IPS DF 19.7 (cell line): ENCODE measurements around the gene COMMD4.
"Not testable (repeated sequence)": the region's sequence is repeated elsewhere in the genome, so short reads cannot be mapped to it uniquely, and the experiment has no call there.

Experiments
- DNase-seq: peaks from one replicate; pipeline ENCODE4 v3.0.0-alpha.2; 2013; ENCODE audit warnings: low read depth, low spot score

COMMD4 gene

GRCh38 chr15:75335705-75336355 lies at the start of gene COMMD4:
Gene COMMD4 (plus strand): TSS chr15:75336063. CDS start chr15:75336090, 27 bp downstream.
- peak; percentile 78 for DNase-seq

- DNase-seq = not testable (repeated sequence)
These were observed 42.2 kb upstream of the COMMD4 start for GRCh38 chr15:75293660-75294059.

GRCh38 chr15:75298541-75299310 lies 37.1 kb upstream of the COMMD4 start:
- DNase-seq = not testable (repeated sequence)

- not testable (repeated sequence) for DNase-seq
These were observed 36.6 kb upstream of the COMMD4 start for GRCh38 chr15:75299311-75299688.

- DNase-seq = not testable (repeated sequence)
These were observed 35.8 kb upstream of the COMMD4 start for GRCh38 chr15:75300026-75300425.

GRCh38 chr15:75302318-75302717 lies 33.5 kb upstream of the COMMD4 start:
- DNase-seq = no peak

- DNase-seq = not testable (repeated sequence)
These were observed 33.1 kb upstream of the COMMD4 start for GRCh38 chr15:75302753-75303152.

- DNase-seq = no peak
These were observed 29.7 kb upstream of the COMMD4 start for GRCh38 chr15:75306188-75306587.

GRCh38 chr15:75307778-75308390 lies 28.0 kb upstream of the COMMD4 start:
- DNase-seq = peak; percentile 59

- no peak for DNase-seq
These were observed 26.2 kb upstream of the COMMD4 start for GRCh38 chr15:75309711-75310110.

- DNase-seq = not testable (repeated sequence)
These were observed 23.3 kb upstream of the COMMD4 start for GRCh38 chr15:75312548-75312947.

GRCh38 chr15:75313116-75313845 lies 22.6 kb upstream of the COMMD4 start:
- DNase-seq = no peak

- no peak for DNase-seq
These were observed 21.1 kb upstream of the COMMD4 start for GRCh38 chr15:75314552-75315290.

GRCh38 chr15:75319231-75319897 lies 16.5 kb upstream of the COMMD4 start:
- not testable (repeated sequence) for DNase-seq

- no peak for DNase-seq
These were observed 14.2 kb upstream of the COMMD4 start for GRCh38 chr15:75321711-75322110.

GRCh38 chr15:75325922-75326321 lies 9.9 kb upstream of the COMMD4 start:
- DNase-seq = no peak

- no peak for DNase-seq
These were observed 8.9 kb upstream of the COMMD4 start for GRCh38 chr15:75327005-75327404.

GRCh38 chr15:75327491-75327890 lies 8.4 kb upstream of the COMMD4 start:
- DNase-seq = no peak

- DNase-seq = no peak
These were observed 7.2 kb upstream of the COMMD4 start for GRCh38 chr15:75328493-75329314.

GRCh38 chr15:75329571-75329970 lies 6.3 kb upstream of the COMMD4 start:
- no peak for DNase-seq
